Fibroblast of pulmonary artery (primary cell): ENCODE results near the gene LAMTOR2.
A peak's percentile ranks its signal among the peaks of the same experiment; 100 is the strongest.

ENCODE experiments used
- DNase-seq: peaks from one replicate; pipeline ENCODE4 v3.0.0-alpha.2; 2010; ENCODE audit warnings: low read depth
- H3K4me3 ChIP-seq: replicated peaks from 2 replicates; pipeline ENCODE4 v1.5.1; 2011; ENCODE audit warnings: low read depth, mild to moderate bottlenecking, control low read depth, low read length, moderate library complexity
- CTCF ChIP-seq: IDR thresholded peaks from 2 replicates; pipeline ENCODE4 v1.5.1; 2011; ENCODE audit warnings: mild to moderate bottlenecking, control low read depth, low read length, inconsistent platforms; ENCODE audit errors: missing control alignments

Gene LAMTOR2

GRCh38 chr1:156076609-156077429, 22.2 kb downstream of the LAMTOR2 start:
- TF ChIP-seq CTCF, result no peak
- H3K4me3 ChIP-seq, result no peak overlapping the region
- no peak for DNase-seq

GRCh38 chr1:156077430-156077760, 22.8 kb downstream of the LAMTOR2 start:
- no peak for TF ChIP-seq CTCF

GRCh38 chr1:156078728-156079127, 24.1 kb downstream of the LAMTOR2 start:
- TF ChIP-seq CTCF, result no peak
- no peak for DNase-seq
- H3K4me3 ChIP-seq, result no peak overlapping the region

More at GRCh38 chr1:156077430-156077760, 22.8 kb downstream of the LAMTOR2 start:
- DNase-seq, result no peak
- H3K4me3 ChIP-seq, result no peak overlapping the region

- TF ChIP-seq CTCF, result no peak
- DNase-seq, result no peak
- H3K4me3 ChIP-seq, result peak overlapping the region; percentile 87
These were observed 25.2 kb downstream of the LAMTOR2 start for GRCh38 chr1:156079762-156080161.

GRCh38 chr1:156080241-156080862, 25.8 kb downstream of the LAMTOR2 start:
- no peak for TF ChIP-seq CTCF
- peak overlapping the region; percentile 87 for H3K4me3 ChIP-seq
- DNase-seq, result no peak

- peak overlapping the region; percentile 87 for H3K4me3 ChIP-seq
- TF ChIP-seq CTCF, result no peak
- no peak for DNase-seq
These were observed 26.2 kb downstream of the LAMTOR2 start for GRCh38 chr1:156080863-156081179.
